Endometrial microvascular endothelial cells (primary cell): Measurements from ENCODE around the gene HUWE1. TPM values are rescaled to one million over a fixed set of nuclear protein-coding genes. Genes with fewer than 3 reads are reported as not detected.
"Not testable (repeated sequence)": the region's sequence is repeated elsewhere in the genome, so short reads cannot be mapped to it uniquely, and the experiment has no call there.

ENCODE experiments used
- in situ Hi-C: cut with HindIII; loops from 2 replicates; pipeline ENCODE4 v1.10.0; 2017; ENCODE audit warnings: low sequenced_read_pairs, low pct_unique_long_range_greater_than_20kb; ENCODE audit errors: inconsistent ontology term
- total RNA-seq: library from RNA; depleted of rRNA; stranded (reverse); fragments of >200 nt; gene quantifications from one replicate; pipeline ENCODE4 v1.2.3, GENCODE V29; 2015; ENCODE audit errors: inconsistent ontology term

The HUWE1 gene
- 97.4 TPM for total RNA-seq

- in situ Hi-C loops, result no loop called here
Measured at GRCh38 chrX:53686151-53686885, at the start of gene HUWE1. Gene HUWE1 (minus strand): TSS chrX:53686719. CDS start chrX:53654107, 32,612 bp downstream.

DNA sequence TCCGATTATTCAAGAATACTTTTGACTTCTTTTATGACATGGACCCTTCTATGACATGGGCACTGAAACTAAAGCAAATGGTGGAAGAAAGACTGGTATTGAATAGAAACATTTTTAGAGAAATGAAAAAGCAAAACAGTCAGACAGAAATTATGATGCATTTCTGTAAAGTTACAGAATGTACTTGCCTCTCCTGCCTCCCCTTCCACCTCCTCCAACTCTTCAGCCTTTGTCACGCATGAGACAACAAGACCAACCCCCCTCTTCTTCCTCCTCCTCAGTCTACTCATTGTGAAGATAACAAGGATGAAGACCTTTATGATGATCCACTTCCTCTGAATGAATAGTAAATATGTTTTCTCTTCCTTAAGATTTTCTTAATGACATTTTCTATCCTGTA lies 46.3 kb upstream of the HUWE1 start:
- in situ Hi-C loops, result no loop called here

GRCh38 chrX:53729751-53730150 lies 43.2 kb upstream of the HUWE1 start:
- in situ Hi-C loops, result no loop called here

GRCh38 chrX:53728506-53728905 lies 42.0 kb upstream of the HUWE1 start:
- in situ Hi-C loops, result no loop called here

- in situ Hi-C loops, result no loop called here
Measured at GRCh38 chrX:53724872-53725271, 38.4 kb upstream of the HUWE1 start.

DNA sequence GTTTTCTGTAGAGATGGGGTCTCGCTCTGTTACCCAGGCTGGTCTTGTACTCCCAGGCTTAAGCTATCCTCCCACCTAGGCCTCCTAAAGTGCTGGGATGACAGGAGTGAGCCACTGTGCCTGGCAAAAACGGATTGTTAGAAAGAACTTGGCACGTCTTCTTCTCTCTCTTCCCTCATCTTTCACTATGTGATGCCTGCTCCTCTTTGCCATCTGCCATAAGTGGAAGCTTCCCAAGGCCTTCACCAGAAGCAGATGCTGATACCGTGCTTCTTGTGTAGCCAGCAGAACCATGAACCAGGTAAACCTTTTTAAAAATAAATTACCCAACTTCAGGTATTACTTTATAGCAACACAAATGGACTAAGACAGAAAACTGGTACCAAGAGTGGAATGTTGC lies 36.9 kb upstream of the HUWE1 start:
- in situ Hi-C loops, result no loop called here

DNA sequence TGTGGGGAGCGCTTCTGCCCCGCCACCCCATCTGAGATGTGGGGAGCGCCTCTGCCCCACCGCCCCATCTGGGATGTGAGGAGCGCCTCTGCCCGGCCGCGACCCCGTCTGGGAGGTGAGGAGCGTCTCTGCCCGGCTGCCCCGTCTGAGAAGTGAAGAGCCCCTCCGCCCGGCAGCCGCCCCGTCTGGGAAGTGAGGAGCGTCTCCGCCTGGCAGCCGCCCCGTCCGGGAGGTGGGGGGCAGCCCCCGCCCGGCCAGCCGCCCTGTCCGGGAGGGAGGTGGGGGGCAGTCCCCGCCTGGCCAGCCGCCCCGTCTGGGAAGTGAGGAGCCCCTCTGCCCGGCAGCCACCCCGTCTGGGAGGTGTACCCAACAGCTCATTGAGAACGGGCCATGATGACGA lies 35.1 kb upstream of the HUWE1 start:
- in situ Hi-C loops, result not testable (repeated sequence)

- in situ Hi-C loops, result not testable (repeated sequence)
Measured at GRCh38 chrX:53719666-53720065, 33.1 kb upstream of the HUWE1 start.

- in situ Hi-C loops, result no loop called here
Measured at GRCh38 chrX:53718073-53718472, 31.6 kb upstream of the HUWE1 start.

DNA sequence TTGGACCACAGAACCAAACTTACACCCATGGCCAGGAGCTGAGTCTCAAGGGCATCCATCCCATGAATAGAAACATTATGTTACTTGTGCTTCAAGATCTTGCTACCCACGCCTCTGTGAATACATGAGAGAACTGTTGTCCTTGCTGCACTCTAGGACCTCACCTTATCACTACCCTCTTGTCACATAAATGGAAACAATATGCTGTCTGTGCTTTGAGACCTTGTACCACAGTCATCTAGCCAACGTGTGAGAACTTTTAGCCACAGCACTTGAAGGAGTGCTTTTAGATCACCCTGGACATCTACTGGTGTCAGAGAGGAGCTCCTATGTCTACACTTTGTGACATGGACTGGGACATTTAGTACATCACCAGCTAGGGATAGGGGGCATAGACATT lies 30.7 kb upstream of the HUWE1 start:
- in situ Hi-C loops, result no loop called here

DNA sequence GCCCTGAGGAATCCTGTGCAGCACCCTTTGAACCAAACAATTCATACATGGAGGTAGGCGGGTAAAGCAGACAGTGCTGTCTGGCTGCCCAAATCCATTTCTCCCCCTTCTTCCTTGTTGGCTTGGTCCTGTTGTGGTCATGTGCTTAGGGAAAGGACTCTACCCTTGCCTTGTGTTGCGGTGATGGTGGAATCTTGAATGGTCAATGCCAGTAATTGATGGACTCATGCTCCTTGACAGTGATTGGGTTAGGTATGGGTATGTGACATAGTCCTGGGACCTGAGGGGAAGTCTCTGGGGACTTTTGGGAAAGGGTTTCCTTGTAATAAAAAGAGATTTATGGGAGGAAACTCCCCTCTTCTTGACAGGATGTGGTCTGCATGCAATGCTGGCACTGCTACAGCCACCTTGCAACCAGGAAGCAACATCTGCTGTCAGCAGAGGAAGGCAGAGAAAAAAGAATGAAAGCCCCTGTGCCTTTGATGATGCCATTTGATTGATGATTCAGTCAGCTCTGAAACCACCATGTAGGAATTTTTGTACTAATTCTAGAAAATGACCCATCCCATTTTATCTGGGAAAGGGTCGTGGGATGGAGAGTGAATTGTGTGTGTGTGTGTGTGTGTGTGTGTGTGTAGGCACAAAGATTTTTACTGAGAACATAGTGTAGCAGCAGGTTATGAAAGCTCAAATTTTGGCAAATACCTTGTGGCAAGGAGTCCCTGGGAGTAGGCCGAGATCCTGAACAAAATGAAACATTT lies 30.0 kb upstream of the HUWE1 start:
- in situ Hi-C loops, result no loop called here

DNA sequence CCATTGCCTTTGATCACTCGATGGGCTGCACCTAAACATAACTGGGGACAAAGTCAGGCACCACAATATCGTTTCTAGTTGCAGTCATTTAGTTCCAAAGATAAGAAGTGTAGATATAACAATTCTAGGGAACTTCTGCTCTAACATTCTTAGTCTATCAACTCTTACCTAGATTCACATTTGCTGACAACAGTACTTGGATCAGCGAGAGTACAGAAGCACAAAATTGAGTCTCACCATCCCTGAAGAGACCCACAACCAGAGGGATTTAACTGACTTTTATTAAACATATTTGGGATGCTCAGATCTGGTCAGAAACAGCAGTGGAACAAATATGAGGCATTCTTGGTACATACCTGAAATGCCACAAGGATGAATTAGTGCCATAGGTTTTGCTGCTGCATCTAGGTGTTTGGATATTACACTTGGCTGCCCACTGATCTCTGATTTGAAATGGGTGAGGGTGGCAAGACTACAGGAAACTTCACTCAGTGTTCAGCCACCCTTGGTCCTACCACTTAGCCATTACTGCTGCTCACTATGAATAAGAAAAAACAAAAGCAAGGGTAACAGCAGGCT lies 28.9 kb upstream of the HUWE1 start:
- in situ Hi-C loops, result no loop called here

DNA sequence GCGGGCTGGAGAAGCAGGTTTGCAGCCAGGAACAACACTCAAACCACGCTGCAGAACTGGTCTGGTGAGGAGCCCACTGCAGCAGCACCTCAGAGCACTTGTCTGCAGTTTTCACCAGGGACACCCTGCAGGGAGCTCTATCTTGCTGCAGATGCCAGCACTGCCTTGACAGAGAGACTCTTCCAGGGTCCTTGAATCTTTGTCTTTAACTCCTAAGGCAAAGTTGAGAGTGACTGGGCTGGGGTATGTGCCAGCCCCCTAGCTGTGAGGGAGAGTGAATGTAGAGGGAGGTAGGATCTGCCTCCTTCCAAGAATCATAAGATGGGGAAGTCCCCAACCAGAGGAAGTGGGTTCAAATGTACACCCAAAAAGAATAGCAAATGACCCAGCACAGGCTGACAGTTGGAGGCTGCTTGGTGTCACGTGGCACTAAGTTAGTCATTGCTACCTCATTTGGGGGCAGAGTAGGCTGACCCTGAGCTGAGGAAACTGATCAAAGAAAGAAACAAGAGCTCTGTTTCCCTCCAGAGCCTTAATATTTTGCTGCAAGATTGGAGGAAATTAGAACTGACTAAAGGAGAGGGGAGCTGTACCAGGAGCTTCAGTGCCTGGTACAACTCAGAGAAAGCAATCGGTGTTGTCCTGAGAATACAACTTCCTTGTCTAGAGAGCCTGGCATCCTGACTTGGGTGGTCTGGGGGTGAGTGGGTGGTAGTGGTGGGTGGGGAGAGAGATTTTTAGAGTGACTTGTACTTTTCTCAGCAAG lies 28.2 kb upstream of the HUWE1 start:
- in situ Hi-C loops, result no loop called here

DNA sequence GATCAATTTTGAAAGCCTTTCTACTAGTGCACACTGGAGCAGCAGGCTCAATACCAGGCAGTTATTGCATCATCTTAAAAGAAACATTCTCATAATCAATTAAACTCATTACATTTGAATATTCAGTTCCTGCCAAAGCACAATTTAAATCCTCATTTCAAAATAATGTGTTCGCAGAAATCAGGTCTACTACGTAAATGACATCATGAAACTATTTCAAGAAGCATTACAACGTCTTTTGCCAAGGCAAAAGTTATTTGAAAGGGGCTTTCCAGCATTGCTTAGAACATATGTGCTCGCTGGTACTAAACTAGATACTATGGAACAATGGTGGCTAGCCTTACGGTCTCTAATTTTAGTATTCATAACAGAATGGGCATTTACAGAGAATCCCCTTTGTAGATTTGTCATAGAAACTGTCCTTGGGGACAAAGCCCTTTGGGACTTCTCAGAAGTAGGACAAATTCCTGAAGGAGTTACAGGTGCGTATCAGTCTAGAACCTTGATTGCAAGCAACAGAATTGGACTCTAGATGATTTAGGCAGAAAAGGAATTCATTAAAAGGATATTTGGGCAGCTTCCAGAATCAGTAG lies 27.6 kb upstream of the HUWE1 start:
- in situ Hi-C loops, result no loop called here

DNA sequence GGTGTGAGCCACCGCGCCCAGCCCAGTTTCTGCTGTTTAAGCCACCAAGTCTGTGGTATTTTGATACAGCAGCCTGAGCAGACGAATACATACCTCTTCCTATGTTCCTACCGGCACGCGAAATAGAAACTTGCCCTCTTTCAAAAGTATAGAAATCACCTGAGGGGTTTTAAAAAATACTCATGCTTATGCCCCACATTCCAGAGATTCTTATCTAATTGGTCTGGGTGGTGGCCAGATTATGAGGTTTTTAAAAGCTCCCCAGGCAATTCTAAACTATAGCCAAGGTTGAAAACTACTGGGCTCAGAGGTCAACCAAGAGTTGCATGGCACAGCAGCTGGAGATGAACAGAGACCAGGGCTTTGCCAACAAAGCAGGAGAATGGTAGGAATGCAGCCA lies 24.9 kb upstream of the HUWE1 start:
- in situ Hi-C loops, result no loop called here

GRCh38 chrX:53704854-53705253 lies 18.3 kb upstream of the HUWE1 start:
- in situ Hi-C loops, result no loop called here

- in situ Hi-C loops, result no loop called here
Measured at GRCh38 chrX:53704294-53704693, 17.8 kb upstream of the HUWE1 start.

- in situ Hi-C loops, result no loop called here
Measured at GRCh38 chrX:53695946-53696549, 9.5 kb upstream of the HUWE1 start.

DNA sequence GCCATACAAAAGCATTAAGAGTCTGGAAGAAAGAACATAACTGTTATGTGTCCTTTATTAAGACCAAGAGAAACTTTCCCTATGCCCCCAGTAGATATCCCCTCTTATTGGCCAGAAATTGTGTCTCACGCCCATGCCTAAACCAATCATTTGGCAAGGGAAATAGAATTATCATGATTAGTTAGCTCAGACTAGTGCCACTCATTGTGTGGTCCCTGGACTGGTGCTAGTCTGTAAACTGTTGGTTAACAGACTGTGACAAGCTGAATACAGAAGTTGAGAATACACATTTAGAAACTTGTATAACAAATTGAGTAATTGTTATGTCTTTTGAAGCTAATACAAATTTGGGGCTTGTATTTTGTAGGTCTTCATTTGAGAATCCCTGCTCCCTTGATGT lies 8.1 kb upstream of the HUWE1 start:
- in situ Hi-C loops, result no loop called here
